Stomach (tissue), 4 donors: ENCODE data around the gene FGGY.
"Not testable (repeated sequence)": the region's sequence is repeated elsewhere in the genome, so short reads cannot be mapped to it uniquely, and the experiment has no call there.

Source experiments
- CTCF ChIP-seq, 7 experiments: fragments of 450-650 bp in 4 of 7; fragments of 200-600 bp in 3 of 7; sonication (generic) in 3 of 7; IDR thresholded peaks; one replicate each; pipeline ENCODE4 v1.5.1; 2016 to 2019; ENCODE audit warnings: antibody characterized with exemption in 7 of 7, control low read depth in 2 of 7, mild to moderate bottlenecking in 1 of 7
- POLR2A ChIP-seq, 4 donors: fragments of 450-650 bp; IDR thresholded peaks; one replicate each; pipeline ENCODE4 v1.6.1; 2016; ENCODE audit warnings: antibody characterized with exemption in 4 of 4, control low read depth in 2 of 4, mild to moderate bottlenecking in 1 of 4, moderate library complexity in 1 of 4

- TF ChIP-seq CTCF, POLR2A (IDR thresholded peaks at IDR 0.05): not testable (repeated sequence)
These were observed 2.8 kb downstream of the FGGY start for GRCh38 chr1:59299670-59300069.
